ENCODE data around the gene ZNF263. TPM values are rescaled to one million over a fixed set of nuclear protein-coding genes. Genes with fewer than 3 reads are reported as not detected.
A peak's percentile ranks its signal among the peaks of the same experiment; 100 is the strongest.

ZNF263 gene
- total RNA-seq, 1 experiment from 2014 or later: 34.8 TPM

DNA sequence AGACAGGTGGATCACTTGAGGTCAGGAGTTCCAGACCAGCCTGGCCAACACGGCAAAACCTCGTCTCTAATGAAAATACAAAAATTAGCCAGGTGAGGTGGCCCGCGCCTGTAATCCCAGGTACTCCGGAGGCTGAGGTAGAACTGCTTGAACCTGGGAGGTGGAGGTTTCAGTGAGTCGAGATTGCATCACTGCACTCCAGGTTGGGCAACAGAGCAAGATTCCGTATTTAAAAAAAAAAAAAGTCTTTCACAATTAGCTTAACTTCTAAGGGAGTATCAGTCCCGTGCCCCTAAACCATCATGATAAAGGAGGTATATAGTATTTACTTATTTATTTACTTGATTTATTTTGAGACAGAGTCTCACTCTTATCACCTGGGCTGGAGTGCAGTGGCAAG, 23.5 kb upstream of the ZNF263 start:
- DNase-seq (ENCODE audit: low spot score): no peak
- no peak overlapping the region for H3K27ac ChIP-seq (ENCODE audit: low read depth, low read length, poor library complexity, severe bottlenecking)
- H3K9me3 ChIP-seq (ENCODE audit: low read depth, low read length, poor library complexity, severe bottlenecking): no peaks in the 10 kb centered on the region
- BruUV-seq (replicated peaks): no TSS peak
- intact Hi-C loops (cut with micrococcal nuclease; ENCODE audit: unreplicated experiment): loop anchor here (10.0 kb wide), 1 partner anchor 245 kb away; the partner anchor contains the start of gene CLUAP1
- no peaks in the 10 kb centered on the region for H3K36me3 ChIP-seq (ENCODE audit: insufficient read depth, low read length, poor library complexity, severe bottlenecking)
- ChIA-PET CTCF (no interaction called here), POLR2A (ENCODE audit: low non-redundant PET) (no interaction called here)
- no peaks in the 10 kb centered on the region for H3K27me3 ChIP-seq (replicated peaks; ENCODE audit: insufficient read depth, low read depth, low read length, poor library complexity)
- TF ChIP-seq EZH2 (IDR thresholded peaks at IDR 0.05; ENCODE audit: borderline replicate concordance, low read depth, low read length, poor library complexity, severe bottlenecking): no peak
- TF ChIP-seq, protein P1, sequence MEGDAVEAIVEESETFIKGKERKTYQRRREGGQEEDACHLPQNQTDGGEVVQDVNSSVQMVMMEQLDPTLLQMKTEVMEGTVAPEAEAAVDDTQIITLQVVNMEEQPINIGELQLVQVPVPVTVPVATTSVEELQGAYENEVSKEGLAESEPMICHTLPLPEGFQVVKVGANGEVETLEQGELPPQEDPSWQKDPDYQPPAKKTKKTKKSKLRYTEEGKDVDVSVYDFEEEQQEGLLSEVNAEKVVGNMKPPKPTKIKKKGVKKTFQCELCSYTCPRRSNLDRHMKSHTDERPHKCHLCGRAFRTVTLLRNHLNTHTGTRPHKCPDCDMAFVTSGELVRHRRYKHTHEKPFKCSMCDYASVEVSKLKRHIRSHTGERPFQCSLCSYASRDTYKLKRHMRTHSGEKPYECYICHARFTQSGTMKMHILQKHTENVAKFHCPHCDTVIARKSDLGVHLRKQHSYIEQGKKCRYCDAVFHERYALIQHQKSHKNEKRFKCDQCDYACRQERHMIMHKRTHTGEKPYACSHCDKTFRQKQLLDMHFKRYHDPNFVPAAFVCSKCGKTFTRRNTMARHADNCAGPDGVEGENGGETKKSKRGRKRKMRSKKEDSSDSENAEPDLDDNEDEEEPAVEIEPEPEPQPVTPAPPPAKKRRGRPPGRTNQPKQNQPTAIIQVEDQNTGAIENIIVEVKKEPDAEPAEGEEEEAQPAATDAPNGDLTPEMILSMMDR (conservative IDR thresholded peaks at IDR 0.05; ENCODE audit: low read depth, low read length): no peak
- H3K4me3 ChIP-seq (ENCODE audit: low read depth, low read length, poor library complexity, severe bottlenecking): no peak overlapping the region
- H3K4me1 ChIP-seq (ENCODE audit: insufficient read depth, low read length, poor library complexity, severe bottlenecking): no peaks in the 10 kb centered on the region

DNA sequence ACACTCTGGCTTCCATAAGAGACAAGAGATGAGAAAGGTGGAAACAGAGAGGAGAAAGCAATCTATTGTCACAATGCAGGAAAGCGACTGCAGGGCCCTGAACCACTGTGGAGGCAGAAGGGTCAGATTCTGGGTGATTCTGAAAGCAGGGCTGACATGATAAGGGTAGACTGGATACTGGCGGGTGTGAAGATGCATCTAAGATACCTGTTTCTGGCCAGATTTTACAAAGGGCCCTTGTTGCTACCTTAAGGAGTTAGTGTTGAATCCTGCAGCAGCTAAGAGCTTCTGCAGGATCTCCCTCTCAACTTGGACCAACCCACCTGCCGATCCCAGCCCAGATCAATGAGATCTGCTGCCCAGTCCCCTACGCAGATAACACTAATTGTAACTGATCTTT, 20.8 kb upstream of the ZNF263 start:
- BruUV-seq (replicated peaks): no TSS peak
- no peaks in the 10 kb centered on the region for H3K27me3 ChIP-seq (replicated peaks; ENCODE audit: insufficient read depth, low read depth, low read length, poor library complexity)
- peaks cover 6% of the 10 kb centered on the region for H3K9me3 ChIP-seq (ENCODE audit: low read depth, low read length, poor library complexity, severe bottlenecking)
- POLR2A ChIA-PET (ENCODE audit: low non-redundant PET): no interaction called here
- H3K4me1 ChIP-seq (ENCODE audit: insufficient read depth, low read length, poor library complexity, severe bottlenecking): no peaks in the 10 kb centered on the region
- intact Hi-C loops (cut with micrococcal nuclease; ENCODE audit: unreplicated experiment): loop anchor here (10.0 kb wide), 1 partner anchor 242 kb away; the partner anchor contains the start of gene CLUAP1
- no peak for TF ChIP-seq EZH2 (IDR thresholded peaks at IDR 0.05; ENCODE audit: borderline replicate concordance, low read depth, low read length, poor library complexity, severe bottlenecking)
- TF ChIP-seq, protein P1 (conservative IDR thresholded peaks at IDR 0.05; ENCODE audit: low read depth, low read length): no peak
- CTCF ChIA-PET: interaction anchor here (0.6 kb wide), 1 partner anchor 195 kb away, joined by 3 read pairs; no protein-coding TSS in a partner anchor
- no peaks in the 10 kb centered on the region for H3K36me3 ChIP-seq (ENCODE audit: insufficient read depth, low read length, poor library complexity, severe bottlenecking)
- no peak for DNase-seq (ENCODE audit: low spot score)
- H3K4me3 ChIP-seq (ENCODE audit: low read depth, low read length, poor library complexity, severe bottlenecking): no peak overlapping the region
- H3K27ac ChIP-seq (ENCODE audit: low read depth, low read length, poor library complexity, severe bottlenecking): no peak overlapping the region

DNA sequence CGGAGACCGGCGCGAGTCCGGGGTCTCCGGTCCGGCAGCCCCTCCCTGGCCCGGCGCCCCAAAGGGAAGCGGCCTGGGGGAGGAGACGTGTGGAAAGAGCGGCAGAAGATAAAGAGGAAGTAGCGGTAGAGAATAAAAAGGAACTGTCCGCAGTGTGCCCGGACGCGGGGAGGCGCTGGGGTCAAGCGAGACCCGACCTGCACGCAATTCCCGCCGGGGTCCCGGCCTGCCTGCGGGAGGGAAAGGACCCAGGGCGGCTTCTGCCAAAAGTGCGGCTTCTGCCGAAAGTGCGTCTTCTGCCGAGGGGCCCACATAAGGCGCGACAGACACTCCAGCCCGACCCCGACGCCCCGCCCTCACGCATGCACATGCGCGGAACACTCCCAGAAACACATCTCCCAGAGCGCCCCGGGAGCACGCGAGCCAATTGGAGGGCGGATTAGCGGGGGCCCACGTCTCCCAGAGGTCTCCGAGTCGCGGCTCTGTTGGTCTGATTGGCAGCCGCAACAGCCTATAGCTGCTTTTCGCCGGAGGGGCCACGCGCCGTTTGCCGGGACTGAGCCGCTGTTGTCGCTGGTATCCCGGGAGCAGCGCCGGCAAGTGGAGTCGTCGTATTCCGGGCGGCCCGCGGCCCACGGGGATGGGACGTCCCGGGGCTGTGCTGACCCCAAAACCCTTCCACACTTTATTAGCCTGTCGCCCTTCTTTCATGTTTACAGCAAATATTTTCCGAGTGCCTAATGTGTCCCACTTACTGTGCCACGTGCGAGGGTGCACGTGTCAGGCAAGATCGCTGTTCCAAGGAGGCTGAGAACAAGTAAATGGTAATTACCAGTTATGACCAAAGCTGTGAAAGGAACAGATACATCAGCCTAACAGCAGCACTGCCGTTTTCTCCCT, 18.9 kb upstream of the ZNF263 start:
- intact Hi-C loops (cut with micrococcal nuclease; ENCODE audit: unreplicated experiment): loop anchor here (2.0 to 10.0 kb wide), 2 partner anchors 18 to 240 kb away; partner anchors contain the start of genes CLUAP1 and ZNF263
- BruUV-seq (replicated peaks): TSS peak; percentile 91
- POLR2A ChIA-PET (ENCODE audit: low non-redundant PET): no interaction called here

More for the DNA sequence above, 18.9 kb upstream of the ZNF263 start:
- Histone ChIP-seq H3K4me3 (ENCODE audit: low read depth, low read length, poor library complexity, severe bottlenecking) (peak overlapping the region; percentile 65), H3K4me1 (ENCODE audit: insufficient read depth, low read length, poor library complexity, severe bottlenecking) (no peaks in the 10 kb centered on the region), H3K36me3 (ENCODE audit: insufficient read depth, low read length, poor library complexity, severe bottlenecking) (no peaks in the 10 kb centered on the region), H3K27me3 (replicated peaks; ENCODE audit: insufficient read depth, low read depth, low read length, poor library complexity) (no peaks in the 10 kb centered on the region), H3K27ac (ENCODE audit: low read depth, low read length, poor library complexity, severe bottlenecking) (peak overlapping the region; percentile 80), H3K9me3 (ENCODE audit: low read depth, low read length, poor library complexity, severe bottlenecking) (peaks cover 6% of the 10 kb centered on the region)
- CTCF ChIA-PET: interaction anchor here (0.6 kb wide), 1 partner anchor 307 kb away, joined by 4 read pairs; no protein-coding TSS in a partner anchor
- peak; percentile 99 for DNase-seq (ENCODE audit: low spot score)
- no peak for TF ChIP-seq EZH2 (IDR thresholded peaks at IDR 0.05; ENCODE audit: borderline replicate concordance, low read depth, low read length, poor library complexity, severe bottlenecking)
- TF ChIP-seq, protein P1 (conservative IDR thresholded peaks at IDR 0.05; ENCODE audit: low read depth, low read length): no peak
